Colon (tissue), 2 donors: ENCODE measurements around the gene TRABD2B.

Experiments
- FAIRE-seq: peaks from 2 replicates; lab custom pipeline; 2012; peaks lifted over from hg19 to GRCh38; lab: Jason Lieb, UNC
- donor health status: control.
- donor health status: control.

Gene TRABD2B

DNA sequence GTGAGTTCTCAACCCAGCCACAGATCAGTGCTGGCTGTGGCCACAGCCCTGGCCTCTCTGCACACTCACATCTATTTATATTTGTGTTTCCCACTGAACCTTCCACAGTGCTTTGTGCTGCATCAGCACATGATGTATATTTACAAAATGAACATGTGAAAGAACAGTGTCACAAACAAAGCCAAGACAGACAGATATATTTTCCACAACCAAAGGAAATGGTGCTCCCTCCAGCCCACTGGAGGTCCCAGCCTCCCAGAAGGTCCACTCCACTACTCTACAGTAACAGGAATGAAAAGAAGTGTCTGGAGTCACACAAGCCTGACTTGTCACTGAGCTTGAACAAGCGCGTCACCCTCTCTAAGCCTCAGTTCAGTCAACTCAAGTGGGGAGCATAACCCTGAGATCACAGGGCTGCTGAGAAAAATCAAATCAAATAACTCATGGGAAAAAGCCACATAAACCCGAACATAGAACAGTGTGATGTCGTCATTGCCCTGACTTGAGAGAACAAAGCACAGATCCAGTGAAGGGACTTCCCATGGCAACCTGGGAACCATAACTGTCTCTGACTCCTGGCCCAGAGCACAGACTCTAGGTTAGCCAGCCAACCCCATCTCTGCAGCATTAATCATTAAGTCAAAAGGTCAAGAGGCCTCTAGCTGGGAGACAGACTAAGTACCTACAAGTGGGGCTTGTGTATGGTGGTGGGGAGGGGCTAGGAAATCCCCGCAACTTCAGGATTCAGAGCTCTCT lies 121.2 kb downstream of the TRABD2B start:
- no peak for FAIRE-seq

DNA sequence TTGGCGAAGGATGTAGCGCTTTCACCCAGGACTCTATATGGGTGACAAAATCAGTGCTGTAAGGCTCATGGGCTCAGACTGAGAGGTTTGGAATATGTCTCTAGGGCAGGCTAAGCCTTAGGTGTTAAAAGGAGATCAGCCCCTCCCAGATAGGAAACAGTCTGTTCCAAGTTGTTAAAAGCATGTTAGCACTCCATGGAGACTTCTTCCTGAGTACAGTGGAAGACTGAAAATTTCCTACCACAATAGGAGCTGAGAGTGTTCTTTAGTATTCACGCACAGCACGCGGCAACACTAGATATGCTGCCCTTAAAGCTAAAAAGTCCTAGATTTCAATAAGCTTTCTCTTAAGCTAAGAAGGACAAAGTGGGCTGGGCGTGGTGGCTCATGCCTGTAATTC lies 122.1 kb downstream of the TRABD2B start:
- no peak for FAIRE-seq

DNA sequence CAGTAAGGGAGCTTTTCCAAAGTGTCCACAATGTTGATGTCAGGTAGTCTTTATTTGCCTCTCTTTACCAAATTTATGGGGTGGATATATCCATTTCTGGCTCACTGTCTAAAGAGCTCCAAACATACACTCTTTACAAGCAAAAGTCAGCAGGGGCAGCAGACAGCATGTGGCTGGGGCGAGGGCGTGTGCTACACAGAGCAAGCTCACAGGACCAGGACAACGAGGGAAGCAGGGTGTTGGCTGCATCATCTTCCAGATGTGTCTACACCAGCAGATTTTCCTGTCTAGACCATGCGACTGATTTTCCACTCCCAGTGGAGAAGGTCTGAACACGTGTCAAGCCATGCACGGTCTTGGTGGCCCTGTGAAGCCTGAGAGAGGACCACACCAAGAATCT lies 123.8 kb downstream of the TRABD2B start:
- FAIRE-seq, result no peak

DNA sequence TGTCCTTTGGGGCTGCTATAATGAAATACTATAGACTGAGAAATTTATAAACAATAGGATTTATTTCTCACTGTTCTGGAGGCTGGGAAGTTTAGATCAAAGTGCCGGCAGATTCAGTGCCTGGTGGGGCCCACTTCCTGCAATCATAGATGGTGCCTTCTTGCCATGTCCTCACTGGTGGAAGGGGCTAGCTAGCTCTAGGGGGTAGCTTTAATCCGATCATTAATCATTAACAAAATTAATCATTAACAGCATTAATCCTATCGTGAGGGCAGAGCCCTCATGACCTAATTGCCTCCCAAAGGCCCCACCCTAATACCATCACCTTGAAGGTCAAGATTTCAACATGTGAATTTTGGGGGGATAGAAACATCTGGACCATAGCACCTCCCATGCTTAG lies 124.3 kb downstream of the TRABD2B start:
- no peak for FAIRE-seq

DNA sequence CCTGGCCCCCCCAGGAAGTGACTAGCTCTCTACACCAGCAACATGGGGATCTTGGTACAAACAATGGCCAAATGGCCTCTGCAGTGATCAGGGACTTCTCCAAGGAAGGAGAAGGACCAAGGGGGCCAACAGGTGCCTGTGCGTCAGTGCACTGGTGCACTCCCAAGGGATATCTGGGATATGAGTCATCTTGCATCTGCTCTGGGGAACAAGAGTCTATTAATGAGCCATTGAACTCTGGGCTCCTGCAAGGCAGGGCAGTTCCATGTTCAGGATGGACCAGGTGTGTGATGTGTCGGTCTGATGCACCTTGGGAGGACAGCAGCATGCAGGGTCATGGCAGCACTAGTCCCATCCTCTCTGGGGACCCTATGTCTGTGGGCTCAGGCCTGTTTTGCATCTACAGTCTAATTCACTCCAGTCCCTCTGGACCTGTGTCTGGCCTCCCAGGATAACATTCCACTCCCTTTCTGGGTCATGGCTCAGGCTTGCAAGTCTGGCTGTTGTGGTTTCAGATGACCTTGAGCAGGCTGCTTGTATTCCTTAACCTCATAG lies 125.3 kb downstream of the TRABD2B start:
- FAIRE-seq, result no peak

DNA sequence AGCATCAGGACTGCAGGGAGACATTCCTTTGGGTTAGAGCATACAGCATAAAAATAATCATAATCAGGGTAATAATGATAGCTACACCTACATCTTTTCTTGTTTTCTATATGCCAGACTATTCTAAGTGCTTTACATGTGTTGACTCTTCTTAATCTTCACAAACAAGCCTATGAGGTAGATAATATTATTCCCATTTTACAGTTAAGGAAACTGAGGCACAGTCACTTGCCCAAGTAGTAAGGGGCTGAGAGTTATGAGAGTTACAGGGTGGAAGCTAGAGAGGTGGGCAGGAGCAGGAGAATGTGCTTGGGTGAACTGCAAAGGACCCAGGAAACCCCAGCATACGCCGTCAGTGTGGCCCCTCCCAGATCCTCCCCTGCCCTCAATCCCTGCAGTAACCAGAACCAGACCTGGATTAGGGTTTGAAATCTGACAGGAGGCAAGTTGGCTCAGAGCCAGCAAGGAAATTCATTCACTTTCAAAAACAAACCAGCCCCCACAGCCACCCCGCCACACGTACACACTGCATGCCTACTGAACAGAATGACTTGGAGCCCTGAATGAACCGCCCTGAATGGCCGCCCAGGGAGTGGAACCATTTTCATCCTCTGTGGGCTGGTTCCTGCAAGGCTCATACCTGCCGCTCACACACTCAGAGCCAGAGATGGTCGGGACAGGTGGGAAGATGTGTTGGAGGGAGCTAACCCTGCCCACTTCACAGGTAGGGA lies 126.1 kb downstream of the TRABD2B start:
- FAIRE-seq, result no peak

DNA sequence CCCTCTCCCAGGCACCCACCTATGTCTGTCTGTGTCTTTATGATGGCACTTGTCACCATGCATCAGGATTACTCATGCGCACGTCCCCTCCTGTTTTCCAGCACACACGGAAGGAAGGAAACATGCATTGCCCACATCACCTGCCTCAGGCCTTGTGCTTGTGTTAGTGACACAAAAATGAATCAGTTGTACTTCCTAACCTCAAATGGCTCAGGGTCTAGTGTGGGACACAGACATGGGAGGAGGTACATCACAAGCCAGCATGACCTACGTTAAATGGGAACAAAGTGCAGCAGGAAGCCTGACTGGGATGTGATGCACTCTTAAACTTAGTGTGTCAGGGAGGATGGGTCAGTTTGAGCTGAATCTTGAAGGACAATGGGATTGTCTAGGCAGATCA lies 126.7 kb downstream of the TRABD2B start:
- no peak for FAIRE-seq

DNA sequence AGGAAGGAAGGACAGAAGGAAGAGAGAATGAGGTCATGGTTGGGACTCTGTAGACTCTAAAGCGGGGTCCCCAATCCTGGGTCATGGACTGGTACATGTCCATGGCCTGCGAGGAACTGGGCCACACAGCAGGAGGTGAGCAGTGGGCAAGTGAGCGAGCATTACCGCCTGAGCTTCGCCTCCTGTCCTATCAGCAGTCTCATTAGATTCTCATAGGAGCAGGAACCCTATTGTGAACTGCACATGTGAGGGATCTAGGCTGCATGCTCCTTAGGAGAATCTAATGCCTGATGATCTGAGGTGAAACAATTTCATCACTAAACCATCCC lies 128.9 kb downstream of the TRABD2B start:
- no peak for FAIRE-seq

DNA sequence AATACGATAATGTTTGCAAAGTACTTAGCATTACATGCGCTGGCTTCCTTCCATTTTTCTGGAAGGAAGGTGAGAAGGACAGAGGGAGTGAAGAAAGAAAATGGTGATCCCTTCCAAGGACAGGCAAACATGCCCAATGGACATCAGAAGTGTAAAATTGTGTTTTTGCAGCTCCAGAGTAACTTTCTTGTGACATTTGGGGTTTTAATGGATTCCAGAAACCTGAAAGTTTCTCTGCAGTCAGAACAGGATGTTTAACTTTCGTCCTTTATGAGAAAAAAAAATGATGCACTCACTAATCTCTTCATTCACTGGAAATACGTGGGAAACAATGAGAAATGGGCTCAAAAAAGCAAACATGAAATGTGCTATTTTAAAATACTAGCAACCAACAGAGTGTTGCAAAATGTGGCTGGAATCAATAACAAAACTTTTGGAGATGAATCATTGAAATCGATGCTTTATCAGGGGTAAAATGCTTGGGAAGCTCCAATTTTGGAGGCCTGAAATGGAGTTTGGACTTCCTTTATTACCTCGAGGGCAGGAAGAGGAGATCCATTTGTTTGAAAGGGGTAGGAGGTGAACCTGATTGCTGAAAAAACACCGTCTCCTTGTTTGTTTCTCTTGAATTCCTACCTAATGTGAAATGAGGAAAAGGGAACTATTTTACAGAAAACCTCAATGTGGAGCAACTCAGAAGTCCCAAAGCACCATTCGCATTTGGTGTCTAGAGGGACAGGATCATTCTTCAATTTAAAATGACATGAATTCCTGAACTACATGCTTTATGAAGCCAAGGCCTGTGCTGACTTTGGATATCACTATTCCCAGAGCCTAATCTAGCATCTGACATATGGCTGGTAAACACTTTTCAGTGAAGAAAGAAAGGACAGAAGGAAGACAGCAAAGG lies 129.5 kb downstream of the TRABD2B start:
- FAIRE-seq, result no peak

DNA sequence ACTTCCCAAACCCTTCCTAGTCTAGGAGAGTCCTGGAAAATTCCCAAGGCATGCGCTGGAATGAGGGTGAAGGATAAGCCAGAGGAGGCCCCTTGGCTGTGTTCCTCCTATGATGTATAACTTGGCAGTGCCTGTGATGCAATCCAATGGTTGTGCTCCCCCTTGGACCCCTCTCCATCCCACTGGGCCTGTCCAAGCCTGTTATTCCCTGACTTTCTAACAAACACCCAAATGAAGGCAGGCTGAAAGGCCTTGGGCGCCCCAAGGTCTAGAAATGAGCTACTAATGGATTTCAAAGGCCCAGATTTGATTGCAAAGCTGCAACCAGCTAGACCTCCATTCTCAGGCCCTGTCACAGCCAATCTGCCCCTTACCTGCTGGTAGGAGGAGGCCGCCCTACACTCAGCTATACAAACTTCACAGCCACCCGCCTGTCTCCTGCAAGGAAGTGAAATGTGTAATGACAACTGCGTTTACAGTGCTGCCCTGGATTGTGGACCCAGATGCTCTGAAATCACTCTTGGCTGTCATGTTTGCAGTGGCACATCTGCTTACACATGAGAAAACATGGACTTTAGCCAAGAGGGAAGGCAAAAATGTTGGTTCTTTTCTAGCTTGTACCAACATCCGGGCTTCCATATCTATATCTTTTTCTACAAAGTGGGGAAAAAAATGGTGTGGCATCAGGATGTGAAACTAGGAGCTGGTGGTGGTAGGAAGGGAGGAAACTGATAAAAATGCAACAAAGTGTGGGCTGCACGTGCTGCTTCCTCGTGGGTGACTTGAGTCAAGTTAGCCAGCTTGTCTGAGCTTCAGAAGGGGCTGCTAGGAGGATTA lies 130.4 kb downstream of the TRABD2B start:
- FAIRE-seq, result no peak

DNA sequence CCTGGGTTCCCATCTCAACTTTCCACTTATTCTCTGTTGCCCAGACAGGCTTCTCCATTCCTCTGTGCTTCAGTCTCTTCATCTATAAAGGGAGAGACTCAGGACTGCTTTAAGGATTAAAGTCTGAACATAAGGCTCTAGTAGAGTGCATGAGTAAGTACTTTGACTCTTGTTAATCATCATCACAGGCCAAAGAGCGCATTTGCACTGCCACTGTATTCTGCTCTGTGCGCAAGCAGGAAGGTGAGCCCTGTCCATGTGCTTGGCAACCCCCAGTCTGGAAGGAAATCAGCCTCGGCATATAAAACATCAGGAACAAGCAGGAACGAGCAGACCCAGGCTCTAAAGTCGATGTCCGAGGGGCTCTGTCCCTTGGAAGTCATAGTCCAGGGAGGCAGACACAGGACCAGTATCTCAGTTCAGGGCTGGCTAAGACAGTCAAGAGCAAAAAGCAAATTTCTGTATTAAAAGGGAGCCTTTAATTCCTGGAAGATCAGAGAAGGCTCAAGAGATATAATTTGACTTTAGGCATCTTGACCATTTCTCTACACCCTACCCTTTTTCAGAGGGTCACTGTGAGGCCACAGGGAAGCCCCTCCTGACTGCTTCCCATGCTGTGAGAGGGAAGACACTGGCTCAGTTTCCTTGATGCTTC lies 131.2 kb downstream of the TRABD2B start:
- no peak for FAIRE-seq

DNA sequence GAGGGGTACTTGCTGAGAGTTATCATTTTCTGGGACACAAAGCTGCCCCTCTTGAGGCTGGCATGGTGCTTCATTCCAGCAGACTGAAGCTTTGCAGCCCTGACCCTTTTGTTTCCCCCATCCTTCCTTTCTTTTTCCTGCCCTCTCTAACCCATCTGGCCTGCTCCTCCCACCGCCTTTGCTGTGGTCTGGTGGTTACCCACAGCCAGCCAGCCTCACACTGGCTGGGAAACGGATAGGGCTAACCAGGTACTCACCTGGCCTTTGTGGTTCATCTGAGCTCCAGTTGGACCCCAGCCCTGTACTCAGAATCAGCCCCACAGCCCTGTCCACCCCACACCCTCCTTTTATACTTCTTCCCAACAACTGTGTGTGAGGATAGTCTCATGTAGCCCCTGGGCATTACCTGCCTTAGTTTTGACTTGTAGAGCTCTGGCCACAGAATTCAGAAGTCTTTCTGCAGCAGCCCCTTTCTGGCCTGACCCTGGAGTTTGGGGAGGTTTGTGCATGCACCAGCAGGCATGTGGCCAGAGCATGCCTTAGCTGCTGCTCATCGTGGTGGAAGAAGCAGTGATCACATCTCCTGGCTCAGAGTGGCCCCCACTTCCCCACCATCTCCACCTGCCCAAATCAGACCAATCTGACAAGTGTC lies 138.0 kb downstream of the TRABD2B start:
- FAIRE-seq, result no peak

DNA sequence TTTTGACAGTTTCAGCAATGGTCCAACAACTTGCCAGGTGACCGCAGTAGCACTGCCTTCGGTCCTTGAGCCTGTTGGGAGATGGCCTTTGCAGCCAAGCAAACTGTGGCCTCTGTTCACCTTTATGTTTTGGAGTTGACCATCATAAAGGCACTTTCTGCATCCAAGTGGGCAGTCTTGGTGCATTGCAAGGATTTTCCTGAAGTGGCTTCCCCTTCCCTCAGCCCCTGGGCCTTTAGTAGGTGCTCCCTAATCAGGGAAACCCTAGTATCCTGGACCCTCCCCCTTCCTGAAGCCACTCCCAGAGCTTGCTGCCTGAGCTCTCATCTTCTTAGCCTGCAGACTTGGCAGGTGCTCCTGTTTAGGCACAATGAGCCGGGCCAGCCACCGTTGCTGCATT lies 140.2 kb downstream of the TRABD2B start:
- no peak for FAIRE-seq

DNA sequence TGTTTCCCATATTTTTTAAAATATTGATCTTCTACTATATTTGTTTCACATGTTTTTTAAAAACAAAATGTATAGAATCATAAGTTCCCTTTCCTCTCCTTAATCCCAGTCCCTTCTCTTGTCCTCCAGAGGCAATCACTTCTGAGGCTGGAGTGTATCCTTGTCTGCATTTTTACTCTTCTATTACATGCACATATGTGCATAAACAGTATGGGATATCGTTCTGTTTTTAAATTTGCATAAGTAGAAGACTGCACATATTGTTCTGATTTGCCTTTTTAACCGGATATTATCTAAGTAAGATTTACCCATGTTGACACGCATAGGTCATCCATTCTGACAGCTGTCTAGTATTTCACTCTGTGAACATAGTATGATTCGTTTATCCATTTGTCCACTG lies 142.0 kb downstream of the TRABD2B start:
- no peak for FAIRE-seq

DNA sequence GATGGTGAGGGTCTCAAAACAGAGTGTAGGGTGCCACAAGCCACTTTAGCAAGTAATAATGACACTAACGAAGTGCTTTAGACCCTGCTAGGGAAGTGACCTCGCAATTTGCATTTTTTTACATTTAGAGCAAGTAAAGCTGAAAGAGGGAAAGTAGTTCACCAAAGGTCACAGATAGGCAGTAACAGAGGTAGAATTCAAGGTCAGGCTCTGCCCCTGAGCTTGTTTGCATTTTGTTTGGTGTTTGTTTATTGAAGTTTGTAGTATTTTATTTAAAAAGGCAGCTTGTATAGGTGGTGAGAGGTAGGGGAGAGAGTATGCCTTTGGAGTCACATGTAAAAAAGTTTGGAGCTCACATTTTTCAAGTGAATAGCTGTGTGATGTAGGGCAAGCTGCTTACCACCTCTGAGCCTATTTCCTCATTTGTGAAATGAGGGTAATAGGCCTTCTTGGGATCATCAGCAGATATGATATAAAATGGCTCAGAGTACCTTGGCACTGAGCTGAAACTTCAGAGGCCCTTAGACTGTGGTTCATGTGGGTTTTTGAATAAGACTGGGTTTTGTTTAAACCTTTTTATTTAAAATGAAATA lies 142.5 kb downstream of the TRABD2B start:
- FAIRE-seq, result no peak

DNA sequence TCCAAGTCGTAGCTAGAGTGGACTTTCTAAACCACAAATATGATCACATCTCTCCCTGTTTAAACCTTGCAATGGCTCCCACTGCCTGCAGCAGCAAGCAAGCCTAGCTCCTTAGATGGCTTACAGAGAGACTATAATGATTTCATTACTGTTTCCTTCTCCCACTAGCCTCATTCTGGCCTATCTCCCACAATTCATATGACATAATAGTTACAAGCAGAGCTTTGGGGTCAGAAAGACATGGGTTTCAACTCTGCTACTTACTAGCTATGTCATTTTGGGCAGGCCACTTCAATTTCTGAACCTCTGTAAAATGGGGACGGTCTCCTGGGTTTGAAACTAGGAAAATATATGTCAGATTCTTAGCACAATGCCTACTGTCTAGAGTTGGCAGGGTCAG lies 143.3 kb downstream of the TRABD2B start:
- no peak for FAIRE-seq

DNA sequence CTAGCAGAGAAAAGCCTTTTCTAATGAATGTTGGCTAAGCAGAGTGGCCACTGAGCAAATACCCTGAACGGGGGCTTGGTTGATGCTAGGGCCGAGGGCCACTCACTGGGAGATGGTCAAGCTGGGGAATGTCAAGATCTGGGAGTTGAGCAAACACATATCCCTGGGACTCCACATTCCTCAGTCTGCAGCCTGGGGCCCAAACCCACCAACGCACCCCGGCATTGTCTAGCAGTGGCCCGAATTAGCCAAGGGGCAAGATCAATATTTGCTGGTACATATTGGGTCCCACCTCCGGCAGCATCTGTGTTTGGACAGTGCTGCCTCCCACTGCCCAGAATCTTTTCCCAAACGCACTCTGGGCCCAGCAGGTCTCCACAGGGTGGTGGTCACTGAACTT lies 144.1 kb downstream of the TRABD2B start:
- no peak for FAIRE-seq

DNA sequence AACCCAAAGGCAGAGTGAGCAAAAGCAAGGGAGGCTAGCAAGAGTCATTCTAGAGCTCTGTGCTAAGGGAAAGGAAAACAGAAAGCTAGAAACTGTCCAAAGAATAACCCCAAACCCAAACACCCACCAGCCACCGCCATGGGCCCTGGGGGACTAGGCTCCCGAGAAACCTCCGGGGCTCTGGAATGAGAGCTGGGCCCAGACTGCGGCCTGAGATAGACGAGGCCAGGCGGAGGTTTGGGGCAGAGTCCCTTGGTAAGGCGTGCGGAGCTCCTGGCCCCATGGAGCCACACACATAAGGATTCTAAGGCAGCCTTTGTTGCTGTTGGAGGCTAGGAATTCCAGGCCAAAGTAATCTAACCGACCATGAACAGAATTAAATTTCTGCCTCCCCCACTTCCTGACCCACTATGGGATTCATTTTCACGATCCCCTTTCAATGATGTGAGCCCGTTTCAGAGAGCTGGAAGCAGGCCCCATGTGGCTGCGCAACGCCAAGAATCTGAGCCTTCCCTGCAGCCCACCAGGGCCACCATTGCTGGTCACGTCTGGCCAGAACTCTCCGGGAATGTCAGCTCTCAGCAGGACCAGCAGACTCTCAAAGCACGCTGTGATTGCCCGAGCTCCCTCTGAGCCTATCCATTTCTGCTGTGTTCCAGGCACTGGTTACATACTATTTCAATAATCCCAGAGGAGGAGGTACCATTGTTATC lies 145.0 kb downstream of the TRABD2B start:
- no peak for FAIRE-seq

DNA sequence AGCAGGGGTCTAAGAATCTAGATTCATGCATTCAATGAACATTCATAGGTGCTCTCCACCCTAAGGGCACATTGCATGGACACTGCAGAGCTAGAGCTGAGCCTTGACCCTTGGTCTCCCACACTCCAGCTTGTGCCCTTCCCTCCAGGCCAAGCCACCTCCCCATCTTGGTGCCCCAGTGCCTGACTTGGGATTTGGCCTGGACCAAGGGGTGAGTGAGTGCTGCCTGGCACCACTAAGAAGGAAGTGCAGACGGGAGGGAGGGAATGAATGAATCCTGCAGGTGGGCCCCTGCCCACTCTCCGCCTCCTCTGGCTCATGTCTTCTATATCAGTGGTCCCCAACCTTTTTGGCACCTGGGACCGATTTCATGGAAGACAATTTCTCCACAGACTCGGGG lies 146.7 kb downstream of the TRABD2B start:
- FAIRE-seq, result no peak
